ENCODE measurements around the gene CCDC33.

Gene CCDC33

GRCh38 chr15:74252291-74252690 is 16.2 kb downstream of the CCDC33 start:
- Histone ChIP-seq H3K27me3 (replicated peaks; ENCODE audit: control insufficient read depth, insufficient read depth, low read length) (peaks cover 24% of the 10 kb centered on the region), H3K9me3 (ENCODE audit: control insufficient read depth, low read length) (no peaks in the 10 kb centered on the region), H3K4me1 (ENCODE audit: control insufficient read depth, insufficient read depth, low read length) (peaks cover 11% of the 10 kb centered on the region), H3K4me3 (ENCODE audit: low read length) (no peak overlapping the region), H3K36me3 (ENCODE audit: control insufficient read depth, insufficient read depth, low read length, severe bottlenecking) (no peaks in the 10 kb centered on the region), H3K9ac (ENCODE audit: low read length) (no peak overlapping the region)
- DNase-seq (ENCODE audit: low read depth), result peak; percentile 27

- no peaks in the 10 kb centered on the region for H3K9me3 ChIP-seq (ENCODE audit: control insufficient read depth, low read length)
- H3K27me3 ChIP-seq (replicated peaks; ENCODE audit: control insufficient read depth, insufficient read depth, low read length), result peaks cover 28% of the 10 kb centered on the region
- H3K4me1 ChIP-seq (ENCODE audit: control insufficient read depth, insufficient read depth, low read length), result peaks cover 11% of the 10 kb centered on the region
- no peak overlapping the region for H3K4me3 ChIP-seq (ENCODE audit: low read length)
- H3K9ac ChIP-seq (ENCODE audit: low read length), result no peak overlapping the region
- DNase-seq (ENCODE audit: low read depth), result no peak
- H3K36me3 ChIP-seq (ENCODE audit: control insufficient read depth, insufficient read depth, low read length, severe bottlenecking), result no peaks in the 10 kb centered on the region
These were observed 16.6 kb downstream of the CCDC33 start for GRCh38 chr15:74252721-74253120.

- Histone ChIP-seq H3K4me1 (ENCODE audit: control insufficient read depth, insufficient read depth, low read length) (peaks cover 11% of the 10 kb centered on the region), H3K27me3 (replicated peaks; ENCODE audit: control insufficient read depth, insufficient read depth, low read length) (peaks cover 34% of the 10 kb centered on the region), H3K36me3 (ENCODE audit: control insufficient read depth, insufficient read depth, low read length, severe bottlenecking) (no peaks in the 10 kb centered on the region), H3K9ac (ENCODE audit: low read length) (no peak overlapping the region), H3K9me3 (ENCODE audit: control insufficient read depth, low read length) (no peaks in the 10 kb centered on the region), H3K4me3 (ENCODE audit: low read length) (no peak overlapping the region)
- peak; percentile 17 for DNase-seq (ENCODE audit: low read depth)
These were observed 17.2 kb downstream of the CCDC33 start for GRCh38 chr15:74253211-74253921.

- no peaks in the 10 kb centered on the region for H3K36me3 ChIP-seq (ENCODE audit: control insufficient read depth, insufficient read depth, low read length, severe bottlenecking)
- H3K27me3 ChIP-seq (replicated peaks; ENCODE audit: control insufficient read depth, insufficient read depth, low read length), result peaks cover 64% of the 10 kb centered on the region
- no peak overlapping the region for H3K9ac ChIP-seq (ENCODE audit: low read length)
- no peak overlapping the region for H3K4me3 ChIP-seq (ENCODE audit: low read length)
- no peak for DNase-seq (ENCODE audit: low read depth)
- H3K9me3 ChIP-seq (ENCODE audit: control insufficient read depth, low read length), result no peaks in the 10 kb centered on the region
- peaks cover 5% of the 10 kb centered on the region for H3K4me1 ChIP-seq (ENCODE audit: control insufficient read depth, insufficient read depth, low read length)
These were observed 21.0 kb downstream of the CCDC33 start for GRCh38 chr15:74257105-74257504.

GRCh38 chr15:74257623-74258022 is 21.5 kb downstream of the CCDC33 start:
- Histone ChIP-seq H3K4me1 (ENCODE audit: control insufficient read depth, insufficient read depth, low read length) (peaks cover under 1% of the 10 kb centered on the region), H3K36me3 (ENCODE audit: control insufficient read depth, insufficient read depth, low read length, severe bottlenecking) (no peaks in the 10 kb centered on the region), H3K4me3 (ENCODE audit: low read length) (no peak overlapping the region)

GRCh38 chr15:74258456-74259291 is 22.5 kb downstream of the CCDC33 start:
- Histone ChIP-seq H3K9me3 (ENCODE audit: control insufficient read depth, low read length) (no peaks in the 10 kb centered on the region), H3K36me3 (ENCODE audit: control insufficient read depth, insufficient read depth, low read length, severe bottlenecking) (no peaks in the 10 kb centered on the region), H3K4me3 (ENCODE audit: low read length) (no peak overlapping the region), H3K9ac (ENCODE audit: low read length) (no peak overlapping the region), H3K27me3 (replicated peaks; ENCODE audit: control insufficient read depth, insufficient read depth, low read length) (peaks cover 78% of the 10 kb centered on the region), H3K4me1 (ENCODE audit: control insufficient read depth, insufficient read depth, low read length) (no peaks in the 10 kb centered on the region)
- no peak for DNase-seq (ENCODE audit: low read depth)

More at GRCh38 chr15:74257623-74258022, 21.5 kb downstream of the CCDC33 start:
- H3K9me3 ChIP-seq (ENCODE audit: control insufficient read depth, low read length), result no peaks in the 10 kb centered on the region
- no peak for DNase-seq (ENCODE audit: low read depth)
- peaks cover 68% of the 10 kb centered on the region for H3K27me3 ChIP-seq (replicated peaks; ENCODE audit: control insufficient read depth, insufficient read depth, low read length)
- no peak overlapping the region for H3K9ac ChIP-seq (ENCODE audit: low read length)

- H3K9ac ChIP-seq (ENCODE audit: low read length), result no peak overlapping the region
- no peaks in the 10 kb centered on the region for H3K4me1 ChIP-seq (ENCODE audit: control insufficient read depth, insufficient read depth, low read length)
- peaks cover 81% of the 10 kb centered on the region for H3K27me3 ChIP-seq (replicated peaks; ENCODE audit: control insufficient read depth, insufficient read depth, low read length)
- no peaks in the 10 kb centered on the region for H3K9me3 ChIP-seq (ENCODE audit: control insufficient read depth, low read length)
- H3K4me3 ChIP-seq (ENCODE audit: low read length), result no peak overlapping the region
- H3K36me3 ChIP-seq (ENCODE audit: control insufficient read depth, insufficient read depth, low read length, severe bottlenecking), result no peaks in the 10 kb centered on the region
- DNase-seq (ENCODE audit: low read depth), result no peak
These were observed 23.1 kb downstream of the CCDC33 start for GRCh38 chr15:74259292-74259648.

GRCh38 chr15:74259821-74260607 is 23.9 kb downstream of the CCDC33 start:
- H3K9ac ChIP-seq (ENCODE audit: low read length), result no peak overlapping the region
- no peaks in the 10 kb centered on the region for H3K4me1 ChIP-seq (ENCODE audit: control insufficient read depth, insufficient read depth, low read length)
- no peak for DNase-seq (ENCODE audit: low read depth)
- H3K36me3 ChIP-seq (ENCODE audit: control insufficient read depth, insufficient read depth, low read length, severe bottlenecking), result no peaks in the 10 kb centered on the region
- no peak overlapping the region for H3K4me3 ChIP-seq (ENCODE audit: low read length)
- H3K27me3 ChIP-seq (replicated peaks; ENCODE audit: control insufficient read depth, insufficient read depth, low read length), result peaks cover 87% of the 10 kb centered on the region
- no peaks in the 10 kb centered on the region for H3K9me3 ChIP-seq (ENCODE audit: control insufficient read depth, low read length)

- Histone ChIP-seq H3K27me3 (replicated peaks; ENCODE audit: control insufficient read depth, insufficient read depth, low read length) (peaks cover 79% of the 10 kb centered on the region), H3K9me3 (ENCODE audit: control insufficient read depth, low read length) (no peaks in the 10 kb centered on the region), H3K4me1 (ENCODE audit: control insufficient read depth, insufficient read depth, low read length) (no peaks in the 10 kb centered on the region), H3K4me3 (ENCODE audit: low read length) (no peak overlapping the region), H3K9ac (ENCODE audit: low read length) (no peak overlapping the region), H3K36me3 (ENCODE audit: control insufficient read depth, insufficient read depth, low read length, severe bottlenecking) (no peaks in the 10 kb centered on the region)
- no peak for DNase-seq (ENCODE audit: low read depth)
These were observed 24.9 kb downstream of the CCDC33 start for GRCh38 chr15:74261041-74261440.

GRCh38 chr15:74261685-74262084 is 25.6 kb downstream of the CCDC33 start:
- peaks cover 79% of the 10 kb centered on the region for H3K27me3 ChIP-seq (replicated peaks; ENCODE audit: control insufficient read depth, insufficient read depth, low read length)

GRCh38 chr15:74262151-74262550 is 26.0 kb downstream of the CCDC33 start:
- DNase-seq (ENCODE audit: low read depth), result no peak
- no peak overlapping the region for H3K9ac ChIP-seq (ENCODE audit: low read length)
- no peak overlapping the region for H3K4me3 ChIP-seq (ENCODE audit: low read length)
- H3K4me1 ChIP-seq (ENCODE audit: control insufficient read depth, insufficient read depth, low read length), result no peaks in the 10 kb centered on the region
- no peaks in the 10 kb centered on the region for H3K9me3 ChIP-seq (ENCODE audit: control insufficient read depth, low read length)
- peaks cover 80% of the 10 kb centered on the region for H3K27me3 ChIP-seq (replicated peaks; ENCODE audit: control insufficient read depth, insufficient read depth, low read length)
- no peaks in the 10 kb centered on the region for H3K36me3 ChIP-seq (ENCODE audit: control insufficient read depth, insufficient read depth, low read length, severe bottlenecking)

More at GRCh38 chr15:74261685-74262084, 25.6 kb downstream of the CCDC33 start:
- Histone ChIP-seq H3K4me1 (ENCODE audit: control insufficient read depth, insufficient read depth, low read length) (no peaks in the 10 kb centered on the region), H3K36me3 (ENCODE audit: control insufficient read depth, insufficient read depth, low read length, severe bottlenecking) (no peaks in the 10 kb centered on the region), H3K4me3 (ENCODE audit: low read length) (no peak overlapping the region), H3K9me3 (ENCODE audit: control insufficient read depth, low read length) (no peaks in the 10 kb centered on the region), H3K9ac (ENCODE audit: low read length) (no peak overlapping the region)
- DNase-seq (ENCODE audit: low read depth), result no peak

Measured in adipocyte (in vitro differentiated cells).